Erythroblast (primary cell): ENCODE measurements around the gene GTPBP1.

Experiments
- GATA1 ChIP-seq: IDR thresholded peaks from 2 replicates; pipeline ENCODE4 v1.6.1; 2011; ENCODE audit warnings: low read depth, mild to moderate bottlenecking, control low read depth, low read length, moderate library complexity
- POLR2A ChIP-seq: IDR thresholded peaks from 2 replicates; pipeline ENCODE4 v1.6.1; 2011; ENCODE audit warnings: mild to moderate bottlenecking, low read length

DNA sequence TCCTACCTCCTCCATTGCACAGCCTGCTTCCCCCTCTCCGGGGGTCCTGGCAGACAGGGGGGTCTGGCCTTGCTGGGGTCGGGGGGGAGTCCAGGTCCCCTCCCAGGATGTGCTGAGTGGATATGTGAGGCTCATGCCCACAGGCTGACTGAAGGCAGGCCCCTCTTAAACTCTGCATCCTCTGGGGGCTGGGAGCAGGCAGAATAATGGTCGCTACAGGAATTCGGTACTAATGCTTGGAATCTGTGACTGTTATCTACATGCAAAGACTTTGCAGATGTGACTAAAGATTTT, 51.7 kb downstream of the GTPBP1 start:
- TF ChIP-seq POLR2A (no peak), GATA1 (no peak)
